Tibial artery (tissue), 4 donors: Measurements from ENCODE around the gene CORO7.
A peak's percentile ranks its signal among the peaks of the same experiment; 100 is the strongest.

Experiments
- DNase-seq, 2 donors: peaks; one replicate each; pipeline ENCODE4 v3.0.0-alpha.2; 2019
- H3K27ac ChIP-seq, 2 donors: fragments of 200-600 bp; sonication (generic) in 1 of 2; 1 replicate in 1 of 2; 2 replicates in 1 of 2; pipeline ENCODE4 v1.5.1; 2018 to 2019; ENCODE audit warnings: mild to moderate bottlenecking in 1 of 2
- H3K27me3 ChIP-seq, 2 donors: fragments of 200-600 bp; sonication (generic) in 1 of 2; one replicate each; pipeline versions ENCODE4 v1.5.1 to v1.6.0; 2016 to 2019
- H3K36me3 ChIP-seq, 3 donors: fragments of 200-600 bp; sonication (generic) in 2 of 3; one replicate each; pipeline ENCODE4 v1.5.1; 2016 to 2019; ENCODE audit warnings: mild to moderate bottlenecking in 2 of 3
- H3K4me1 ChIP-seq, 4 donors: fragments of 200-600 bp; sonication (generic) in 2 of 4; 1 replicate in 3 of 4; 2 replicates in 1 of 4; pipeline ENCODE4 v1.5.1; 2016 to 2019
- H3K4me3 ChIP-seq, 2 donors: fragments of 200-600 bp; sonication (generic) in 1 of 2; 1 replicate in 1 of 2; 2 replicates in 1 of 2; pipeline ENCODE4 v1.5.1; 2018 to 2019; ENCODE audit warnings: mild to moderate bottlenecking in 2 of 2
- H3K9me3 ChIP-seq, 3 donors: fragments of 200-600 bp; sonication (generic) in 1 of 3; one replicate each; pipeline ENCODE4 v1.5.1; 2016 to 2019
- CTCF ChIP-seq, 2 experiments: fragments of 200-600 bp in 1 of 2; fragments of 450-650 bp in 1 of 2; IDR thresholded peaks; one replicate each; pipeline ENCODE4 v1.5.1; 2017 to 2019; ENCODE audit warnings: antibody characterized with exemption in 2 of 2, mild to moderate bottlenecking in 1 of 2, moderate library complexity in 1 of 2
- intact Hi-C: fragments of 100-400 bp; cut with DNase I; formaldehyde crosslinking; loops from one replicate; pipeline ENCODE4 v1.15.0; 2023; ENCODE audit warnings: low total_unique reads

CORO7 gene

GRCh38 chr16:4416200-4417032 is at the start of gene CORO7:
Gene CORO7, minus strand, starts transcription at chr16:4416596. Its CDS starts 78 bp downstream, at chr16:4416518.
- Histone ChIP-seq H3K4me3 (peak within 1 kb of the TSS; percentile 73 to 94), H3K36me3 (peaks cover 0 to 8% (median 7%) of the 10 kb centered on the region in 3 donors), H3K4me1 (peaks cover 0 to 17% (median 14%) of the 10 kb centered on the region in 4 donors), H3K27ac (peak within 1 kb of the TSS; percentile 71 to 74), H3K9me3 (no peaks in the 10 kb centered on the region), H3K27me3 (no peaks in the 10 kb centered on the region)
- TF ChIP-seq CTCF (IDR thresholded peaks at IDR 0.05) = peak in 1 of 2 experiments; percentile 48
- DNase-seq = peak; percentile 95 to 98
- intact Hi-C loops = no loop called here

GRCh38 chr16:4463522-4464163 is 47.2 kb upstream of the CORO7 start:
- no peak for TF ChIP-seq CTCF (IDR thresholded peaks at IDR 0.05)
- intact Hi-C loops = no loop called here
- no peak for DNase-seq

DNA sequence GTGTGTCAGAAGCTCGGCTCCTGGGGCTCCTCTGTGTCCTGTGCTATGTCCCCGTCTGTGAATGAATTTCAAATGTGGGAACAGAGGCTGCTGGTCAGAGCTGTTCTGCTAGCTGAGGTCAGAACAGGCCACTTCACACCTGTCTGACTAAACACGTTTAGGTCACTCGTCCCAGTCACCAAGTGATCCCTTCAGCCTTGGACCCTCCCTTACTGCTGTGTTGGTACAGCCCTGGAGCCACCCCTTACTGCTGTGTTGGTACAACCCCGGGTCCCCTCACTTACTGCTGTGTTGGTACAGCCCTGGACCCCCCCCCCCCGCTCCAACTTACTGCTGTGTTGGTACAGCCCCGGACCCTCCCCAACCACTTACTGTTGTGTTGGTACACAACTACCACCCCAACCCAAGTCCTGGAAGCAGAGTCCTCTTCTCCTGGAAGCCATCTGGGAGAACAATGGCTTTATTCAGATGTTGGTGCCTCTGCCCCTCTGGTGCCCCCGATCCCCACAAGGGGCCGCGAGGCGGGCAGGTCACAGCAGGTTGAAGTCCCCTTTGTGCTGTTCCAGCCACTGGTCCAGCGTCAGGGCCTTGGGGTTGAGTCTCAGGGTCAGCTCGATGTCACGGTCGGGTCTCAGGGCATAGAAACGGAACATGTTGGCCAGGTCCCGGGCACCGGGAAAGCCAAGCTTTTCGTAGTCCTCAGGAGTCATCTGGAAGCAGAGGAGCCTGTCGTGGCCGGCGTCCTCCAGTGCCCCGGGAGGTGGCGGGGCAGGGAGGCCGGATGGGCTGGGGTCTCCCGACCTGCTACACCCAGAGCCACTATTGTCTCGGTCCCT is 45.1 kb upstream of the CORO7 start:
- Histone ChIP-seq H3K4me1 (no peaks in the 10 kb centered on the region), H3K9me3 (no peaks in the 10 kb centered on the region), H3K27me3 (no peaks in the 10 kb centered on the region), H3K27ac (no peak overlapping the region), H3K36me3 (peaks cover 19 to 95% (median 60%) of the 10 kb centered on the region in 3 donors), H3K4me3 (no peak overlapping the region)
- no peak for TF ChIP-seq CTCF (IDR thresholded peaks at IDR 0.05)
- DNase-seq = no peak
- intact Hi-C loops = no loop called here

More at GRCh38 chr16:4463522-4464163, 47.2 kb upstream of the CORO7 start:
- no peaks in the 10 kb centered on the region for H3K27me3 ChIP-seq
- H3K36me3 ChIP-seq = peaks cover 8 to 92% (median 46%) of the 10 kb centered on the region in 3 donors
- H3K4me3 ChIP-seq = no peak overlapping the region
- H3K4me1 ChIP-seq = no peaks in the 10 kb centered on the region
- no peak overlapping the region for H3K27ac ChIP-seq
- no peaks in the 10 kb centered on the region for H3K9me3 ChIP-seq

- Histone ChIP-seq H3K36me3 (peaks cover 20 to 95% (median 60%) of the 10 kb centered on the region in 3 donors), H3K4me3 (no peak overlapping the region), H3K4me1 (no peaks in the 10 kb centered on the region), H3K27me3 (no peaks in the 10 kb centered on the region), H3K9me3 (no peaks in the 10 kb centered on the region), H3K27ac (no peak overlapping the region)
- no peak for DNase-seq
- intact Hi-C loops = no loop called here
- no peak for TF ChIP-seq CTCF (IDR thresholded peaks at IDR 0.05)
Observed at GRCh38 chr16:4460936-4461249, 44.5 kb upstream of the CORO7 start.

DNA sequence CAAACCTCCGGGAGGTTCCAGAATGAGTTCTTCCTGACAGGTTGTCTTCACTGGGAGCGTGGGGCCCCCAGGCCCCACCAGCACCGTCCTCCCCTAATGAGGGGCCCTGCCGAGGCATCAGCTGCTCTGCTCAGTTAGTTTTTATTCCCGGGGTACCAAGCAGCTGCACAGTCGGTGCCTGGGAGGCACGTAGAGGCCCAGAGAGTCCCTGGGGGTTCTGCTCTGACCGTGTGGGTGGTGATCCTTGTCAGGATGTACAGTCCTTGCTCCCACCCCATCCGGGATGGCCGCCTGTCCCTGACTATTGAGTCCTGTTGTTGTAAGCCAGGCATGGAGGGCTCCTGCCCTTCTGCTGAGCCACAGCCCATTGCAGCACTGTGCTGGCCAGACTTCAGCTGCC is 39.6 kb upstream of the CORO7 start:
- Histone ChIP-seq H3K27ac (no peak overlapping the region), H3K9me3 (no peaks in the 10 kb centered on the region), H3K4me1 (no peaks in the 10 kb centered on the region), H3K4me3 (no peak overlapping the region), H3K27me3 (no peaks in the 10 kb centered on the region), H3K36me3 (peaks cover 34 to 95% (median 74%) of the 10 kb centered on the region in 3 donors)
- no peak for TF ChIP-seq CTCF (IDR thresholded peaks at IDR 0.05)
- DNase-seq = no peak
- intact Hi-C loops = no loop called here
